Fibroblast of lung (primary cell): ENCODE measurements around the gene ALKBH6.

Experiments
- EZH2 ChIP-seq: IDR thresholded peaks from 2 replicates; pipeline ENCODE4 v1.5.1; 2012; ENCODE audit warnings: low read length, control low read depth, mild to moderate bottlenecking; ENCODE audit errors: missing control alignments
- TF ChIP-seq, protein P1 (sequence below), 2 donors: IDR thresholded peaks in 1 of 2; conservative IDR thresholded peaks in 1 of 2; 1 replicate in 1 of 2; 2 replicates in 1 of 2; pipeline ENCODE4 v1.5.1; 2011 to 2012; ENCODE audit warnings: low read length in 2 of 2, control low read depth in 1 of 2, inconsistent platforms in 1 of 2, low read depth in 1 of 2, mild to moderate bottlenecking in 1 of 2

DNA sequence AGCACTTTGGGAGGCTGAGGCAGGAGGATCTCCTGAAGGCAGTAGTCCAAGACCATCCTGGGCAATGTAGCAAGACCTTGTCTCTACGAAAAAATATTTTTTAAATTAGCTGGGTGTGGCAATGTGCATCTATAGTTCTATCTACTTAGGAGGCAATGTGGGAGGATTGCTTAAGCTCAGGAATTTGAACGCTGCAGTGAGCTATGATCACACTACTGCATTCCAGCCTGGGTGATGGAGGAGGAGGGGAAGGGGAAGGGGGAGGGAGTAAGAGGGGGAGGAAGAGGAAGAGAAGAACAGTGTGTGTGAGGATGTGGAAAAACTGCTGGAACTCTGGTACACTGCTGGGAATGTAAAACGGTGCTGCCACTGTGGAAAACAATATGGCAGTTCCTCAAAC lies 27.8 kb upstream of the ALKBH6 start:
- TF ChIP-seq, protein P1, sequence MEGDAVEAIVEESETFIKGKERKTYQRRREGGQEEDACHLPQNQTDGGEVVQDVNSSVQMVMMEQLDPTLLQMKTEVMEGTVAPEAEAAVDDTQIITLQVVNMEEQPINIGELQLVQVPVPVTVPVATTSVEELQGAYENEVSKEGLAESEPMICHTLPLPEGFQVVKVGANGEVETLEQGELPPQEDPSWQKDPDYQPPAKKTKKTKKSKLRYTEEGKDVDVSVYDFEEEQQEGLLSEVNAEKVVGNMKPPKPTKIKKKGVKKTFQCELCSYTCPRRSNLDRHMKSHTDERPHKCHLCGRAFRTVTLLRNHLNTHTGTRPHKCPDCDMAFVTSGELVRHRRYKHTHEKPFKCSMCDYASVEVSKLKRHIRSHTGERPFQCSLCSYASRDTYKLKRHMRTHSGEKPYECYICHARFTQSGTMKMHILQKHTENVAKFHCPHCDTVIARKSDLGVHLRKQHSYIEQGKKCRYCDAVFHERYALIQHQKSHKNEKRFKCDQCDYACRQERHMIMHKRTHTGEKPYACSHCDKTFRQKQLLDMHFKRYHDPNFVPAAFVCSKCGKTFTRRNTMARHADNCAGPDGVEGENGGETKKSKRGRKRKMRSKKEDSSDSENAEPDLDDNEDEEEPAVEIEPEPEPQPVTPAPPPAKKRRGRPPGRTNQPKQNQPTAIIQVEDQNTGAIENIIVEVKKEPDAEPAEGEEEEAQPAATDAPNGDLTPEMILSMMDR (conservative IDR thresholded peaks at IDR 0.05 in 1 of 2, IDR thresholded peaks at IDR 0.05 in 1 of 2; ENCODE audit: low read depth in 1 of 2, low read length in 2 of 2), result no peak
- no peak for TF ChIP-seq EZH2
